Kidney tubule cell (primary cell): ENCODE data around the gene MYZAP.

Experiments
- DNase-seq: peaks from one replicate; pipeline ENCODE4 v3.0.0-alpha.2; 2018; ENCODE audit warnings: low spot score

The MYZAP gene

DNA sequence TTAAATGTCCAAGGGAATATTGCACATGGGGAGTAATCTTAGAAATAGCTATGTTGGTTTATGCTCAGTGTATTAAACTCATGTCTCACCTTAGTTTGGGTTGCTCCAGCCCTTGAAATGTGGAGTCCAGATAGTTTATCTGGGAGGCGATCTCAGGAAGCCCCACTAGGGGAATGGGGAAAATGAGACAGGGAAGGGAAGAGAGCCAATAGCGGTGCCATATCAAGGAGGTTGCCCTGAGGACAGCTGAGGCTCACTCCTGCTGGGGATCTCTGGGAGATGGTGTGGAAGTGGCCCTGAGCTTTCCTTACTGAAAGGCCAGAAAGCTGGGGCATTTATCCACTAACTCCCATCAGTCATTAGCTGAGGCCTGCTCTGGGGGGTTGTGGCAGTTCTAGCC, 71.6 kb downstream of the MYZAP start:
- DNase-seq = no peak

DNA sequence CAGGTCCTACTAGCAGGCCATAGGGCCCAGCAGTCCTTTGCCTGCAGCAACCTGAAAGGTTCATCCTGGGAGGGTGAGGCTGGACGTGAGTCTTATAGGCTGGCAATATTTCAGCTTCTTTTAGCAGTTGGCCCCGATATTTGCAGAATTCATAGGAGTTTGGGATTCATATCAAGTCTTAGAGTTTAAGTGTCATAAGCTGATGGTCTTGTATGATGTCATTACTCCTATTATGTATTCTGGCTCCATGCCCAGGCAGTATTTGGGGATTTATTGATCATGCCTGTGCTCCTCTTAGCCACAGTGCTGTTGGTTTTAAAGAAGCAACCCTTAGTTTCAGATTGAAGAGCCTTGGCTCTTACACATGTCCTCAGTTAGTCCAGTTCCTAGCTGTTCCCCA, 73.5 kb downstream of the MYZAP start:
- no peak for DNase-seq

DNA sequence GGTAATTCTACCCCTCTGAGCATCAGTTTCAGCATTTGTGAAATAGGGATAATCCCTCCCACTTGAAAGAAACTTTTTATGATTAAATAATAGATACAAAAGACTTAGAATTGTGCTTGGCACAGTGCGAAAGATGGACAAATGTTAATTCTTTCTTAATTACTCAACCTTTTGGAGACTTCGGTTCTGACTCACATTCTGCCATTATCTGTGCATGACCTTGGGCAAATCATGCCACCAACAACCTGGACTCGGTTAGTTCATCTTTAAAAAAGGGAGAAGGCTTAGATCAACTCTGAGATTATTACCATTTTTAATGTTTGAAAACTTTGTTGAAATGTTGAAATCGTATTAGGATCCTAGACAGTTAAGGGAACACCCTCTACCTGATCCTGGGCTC, 74.2 kb downstream of the MYZAP start:
- no peak for DNase-seq

DNA sequence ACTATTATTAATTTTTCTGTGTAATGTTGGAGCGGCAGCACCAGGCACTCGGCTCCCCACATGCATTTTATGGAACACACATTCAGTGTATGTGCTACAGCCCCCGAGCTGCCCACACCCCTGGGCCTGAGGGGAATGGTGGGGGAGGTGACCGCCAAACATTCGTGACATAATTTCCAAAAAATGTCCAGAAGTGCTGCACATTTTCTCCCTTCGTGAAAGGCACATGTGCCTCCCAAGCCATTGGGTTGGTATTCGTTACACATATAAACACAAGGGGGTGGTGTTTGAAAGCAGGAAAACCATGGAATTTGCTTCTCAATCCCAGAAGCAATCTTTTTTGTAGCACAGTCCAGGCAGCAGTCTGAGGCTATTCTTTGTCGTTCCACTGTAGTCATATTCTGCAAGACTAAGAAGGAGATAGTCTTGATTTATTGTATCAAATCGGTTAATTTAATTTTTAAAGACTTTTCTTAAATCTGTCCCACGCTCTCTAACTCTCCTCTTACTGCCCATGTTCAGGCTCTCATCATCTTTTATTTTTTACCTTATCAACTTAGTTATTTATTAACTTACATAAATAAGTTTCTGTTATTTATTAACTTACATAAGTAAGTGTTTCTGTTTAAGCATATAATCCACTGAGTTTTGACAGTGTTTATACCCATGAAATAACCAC, 75.6 kb downstream of the MYZAP start:
- peak; percentile 66 for DNase-seq

DNA sequence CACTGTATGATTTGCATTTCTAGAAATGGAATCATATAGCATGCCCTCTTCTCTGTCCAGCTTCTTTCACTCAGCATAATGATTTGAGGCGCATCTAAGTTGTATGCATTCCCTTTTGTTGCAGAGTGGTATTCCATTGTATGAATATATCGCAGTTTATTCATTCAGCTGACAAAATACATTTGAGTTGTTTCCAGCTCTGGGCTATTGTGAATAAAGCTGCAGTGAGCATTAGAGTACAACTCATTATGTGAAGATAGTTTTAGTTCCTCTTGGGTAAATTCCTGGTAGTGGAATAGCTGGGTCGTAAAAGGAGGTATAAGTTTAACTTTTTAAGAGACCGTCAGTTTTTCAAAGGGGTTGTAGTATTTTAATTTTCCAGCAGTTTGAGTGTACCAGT, 76.3 kb downstream of the MYZAP start:
- no peak for DNase-seq

DNA sequence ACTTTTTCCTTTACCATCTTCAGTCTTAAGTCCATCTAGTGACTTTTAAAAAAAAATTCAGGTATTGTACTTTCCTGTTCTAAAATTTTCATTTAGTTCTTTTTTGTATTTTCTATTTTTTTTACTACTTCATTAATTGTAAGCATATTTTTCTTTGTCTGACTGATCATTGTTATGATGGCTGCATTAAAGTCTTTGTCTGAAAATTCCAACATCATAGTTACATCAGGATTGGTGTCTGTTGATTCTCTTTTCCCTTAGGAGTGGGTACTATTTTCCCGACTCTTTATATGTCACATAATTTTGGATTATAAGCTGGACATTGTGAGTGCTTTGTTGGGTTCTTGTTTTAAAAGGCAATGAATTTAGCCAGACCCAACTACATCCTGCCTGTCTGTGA, 79.9 kb downstream of the MYZAP start:
- DNase-seq = no peak

DNA sequence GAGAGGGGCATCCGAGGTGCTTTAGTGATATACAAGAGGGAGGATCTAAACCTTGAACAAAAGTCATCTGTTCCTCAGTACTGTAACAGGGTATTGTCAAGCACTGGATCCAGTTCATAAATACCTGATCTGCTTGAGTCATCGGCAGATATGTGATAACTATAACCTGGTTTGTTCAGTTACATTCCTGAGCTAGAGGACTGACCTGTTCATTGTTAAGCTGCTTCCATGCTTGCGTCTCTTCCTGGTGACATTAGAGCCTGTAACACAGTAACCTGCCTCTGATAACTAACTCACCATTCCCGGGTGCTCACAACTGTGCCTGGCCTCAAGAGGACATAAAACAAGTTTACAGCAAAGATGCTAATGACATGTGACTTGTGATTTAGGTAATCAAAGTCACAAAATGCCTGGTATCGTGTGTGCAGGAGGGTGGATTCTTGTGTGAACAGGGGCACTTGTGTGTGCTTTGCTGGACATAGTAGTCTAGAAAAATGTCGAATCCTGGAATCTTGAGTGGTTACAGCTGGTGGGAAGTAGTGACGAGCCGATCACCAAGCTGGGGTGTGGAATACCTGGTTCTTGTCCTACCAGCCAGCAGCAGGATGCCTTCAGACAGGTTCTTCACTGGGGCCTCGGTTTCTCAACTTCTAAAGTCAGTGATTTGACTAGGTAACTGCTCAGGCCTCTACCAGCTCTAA, 83.9 kb downstream of the MYZAP start:
- DNase-seq = peak; percentile 83

DNA sequence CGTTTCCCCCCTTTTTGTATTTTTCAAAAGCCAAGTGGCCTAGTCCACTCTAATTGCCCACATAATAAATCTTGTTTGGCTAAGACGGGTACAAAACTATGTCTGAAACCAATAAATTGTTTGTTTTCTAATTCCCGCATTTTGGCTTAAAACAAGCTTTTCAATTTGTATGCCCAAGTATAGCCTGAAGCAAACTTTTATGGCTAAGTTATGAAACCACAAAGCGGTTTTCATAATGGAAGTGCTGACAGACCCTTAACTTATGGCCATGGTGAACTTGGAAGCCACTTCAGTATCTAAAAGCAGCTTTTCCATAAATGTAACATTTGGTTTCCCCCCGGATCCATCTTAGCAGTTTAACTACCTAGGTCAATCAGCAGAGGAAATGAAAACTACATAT, 84.9 kb downstream of the MYZAP start:
- no peak for DNase-seq

DNA sequence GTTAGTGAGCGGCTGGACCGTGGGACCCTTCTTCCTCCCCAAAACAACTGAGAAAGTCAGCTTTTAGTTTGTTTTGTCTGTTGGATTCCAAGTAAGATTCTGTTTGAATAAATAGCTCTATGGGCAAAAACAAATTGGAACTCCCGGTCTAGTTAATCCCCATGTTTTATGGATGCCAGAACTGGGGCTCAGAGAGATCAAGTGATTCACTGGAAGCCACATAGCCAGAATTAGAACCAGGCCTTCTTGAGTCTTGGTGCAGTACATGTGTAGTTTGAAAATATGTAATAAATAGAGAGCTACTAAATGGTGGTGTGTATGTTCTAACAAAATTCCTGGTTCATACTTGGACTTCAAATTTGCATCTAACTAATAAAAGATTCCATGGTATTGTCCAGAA, 85.5 kb downstream of the MYZAP start:
- DNase-seq = no peak

DNA sequence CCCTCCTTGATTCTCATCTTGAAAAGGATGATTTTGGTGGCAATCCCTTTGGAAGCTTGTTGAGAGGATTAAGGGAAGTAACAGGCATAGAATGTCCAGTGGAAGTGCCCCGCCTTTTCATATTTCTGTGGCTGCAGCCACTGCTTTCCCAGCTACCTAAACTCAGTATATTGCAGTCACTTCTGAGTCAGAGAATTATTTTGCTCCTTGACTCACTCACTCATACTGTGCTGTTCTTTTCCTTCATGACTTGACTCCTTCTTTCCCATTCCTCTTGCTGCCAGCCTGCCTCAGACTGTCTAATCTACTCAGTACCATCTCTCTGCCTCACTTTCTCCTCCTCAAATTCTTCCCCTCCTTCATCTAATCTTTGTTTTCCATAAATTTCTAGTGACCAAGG, 88.3 kb downstream of the MYZAP start:
- DNase-seq = peak; percentile 76

DNA sequence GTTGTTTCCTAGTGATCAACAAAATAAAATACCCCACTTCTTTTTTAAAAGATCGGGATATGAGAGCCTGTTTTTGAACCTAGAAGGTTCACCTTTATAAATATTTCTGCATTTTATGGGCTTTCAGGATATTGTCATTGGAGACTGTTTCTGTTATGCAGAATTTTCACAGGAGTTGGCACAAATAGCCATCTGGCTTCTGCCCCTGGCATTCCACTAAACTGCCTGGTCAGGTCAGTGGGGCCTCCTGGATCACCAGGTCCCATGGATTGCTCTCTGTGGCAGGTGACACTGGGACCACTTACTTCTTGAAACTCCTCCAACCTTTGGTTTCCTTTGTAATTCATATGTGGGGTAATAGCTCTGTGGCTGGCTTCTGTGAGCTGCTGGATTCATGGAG, 89.3 kb downstream of the MYZAP start:
- no peak for DNase-seq

DNA sequence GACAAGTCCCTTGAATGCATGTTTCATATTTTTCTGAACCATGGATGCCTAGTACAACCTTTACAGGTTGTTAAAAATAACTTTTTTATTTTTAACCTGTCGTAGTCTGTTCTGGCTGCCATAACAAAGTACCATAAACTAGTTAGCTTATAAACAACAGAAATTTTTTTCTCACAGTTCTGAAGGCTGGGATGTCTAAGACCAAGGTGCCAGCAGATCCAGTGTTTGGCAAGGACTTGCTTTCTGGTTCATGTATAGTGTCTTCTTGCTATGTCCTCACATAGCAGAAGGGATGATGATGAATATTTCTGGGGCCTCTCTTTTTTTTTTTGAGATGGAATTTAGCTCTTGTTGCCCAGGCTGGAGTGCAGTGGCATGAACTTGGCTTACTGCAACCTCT, 91.8 kb downstream of the MYZAP start:
- no peak for DNase-seq

DNA sequence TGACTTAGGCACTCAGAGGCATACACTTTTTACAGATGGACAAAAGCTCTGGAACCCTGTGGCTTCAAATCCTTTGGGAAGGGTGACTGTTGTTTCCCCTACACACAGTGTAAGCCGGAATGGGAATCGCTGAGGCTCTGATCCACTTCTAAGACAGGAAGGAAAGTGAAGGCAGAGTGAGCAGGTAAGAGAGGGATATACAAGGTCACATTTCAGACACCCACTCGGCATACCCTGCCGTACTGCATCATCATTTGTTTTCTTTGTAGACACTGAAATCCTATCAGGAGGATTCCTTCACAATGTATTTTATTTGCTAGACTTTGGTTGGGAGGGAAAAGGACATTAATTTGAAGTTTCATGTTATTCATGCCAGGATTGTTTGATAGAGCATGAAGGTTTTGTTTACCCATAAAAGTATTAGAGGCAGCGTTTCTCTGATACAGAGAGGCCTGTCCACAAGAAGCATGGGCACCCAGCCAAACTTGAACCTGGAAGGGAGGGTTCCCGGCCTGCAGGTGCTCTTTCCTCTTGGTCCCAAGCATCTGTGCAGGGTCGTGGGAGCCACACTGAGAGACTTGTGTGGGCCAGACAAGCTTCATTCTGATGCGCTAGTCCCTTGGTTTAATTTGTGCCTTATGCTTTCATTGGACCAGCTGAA, 92.9 kb downstream of the MYZAP start:
- DNase-seq = no peak

DNA sequence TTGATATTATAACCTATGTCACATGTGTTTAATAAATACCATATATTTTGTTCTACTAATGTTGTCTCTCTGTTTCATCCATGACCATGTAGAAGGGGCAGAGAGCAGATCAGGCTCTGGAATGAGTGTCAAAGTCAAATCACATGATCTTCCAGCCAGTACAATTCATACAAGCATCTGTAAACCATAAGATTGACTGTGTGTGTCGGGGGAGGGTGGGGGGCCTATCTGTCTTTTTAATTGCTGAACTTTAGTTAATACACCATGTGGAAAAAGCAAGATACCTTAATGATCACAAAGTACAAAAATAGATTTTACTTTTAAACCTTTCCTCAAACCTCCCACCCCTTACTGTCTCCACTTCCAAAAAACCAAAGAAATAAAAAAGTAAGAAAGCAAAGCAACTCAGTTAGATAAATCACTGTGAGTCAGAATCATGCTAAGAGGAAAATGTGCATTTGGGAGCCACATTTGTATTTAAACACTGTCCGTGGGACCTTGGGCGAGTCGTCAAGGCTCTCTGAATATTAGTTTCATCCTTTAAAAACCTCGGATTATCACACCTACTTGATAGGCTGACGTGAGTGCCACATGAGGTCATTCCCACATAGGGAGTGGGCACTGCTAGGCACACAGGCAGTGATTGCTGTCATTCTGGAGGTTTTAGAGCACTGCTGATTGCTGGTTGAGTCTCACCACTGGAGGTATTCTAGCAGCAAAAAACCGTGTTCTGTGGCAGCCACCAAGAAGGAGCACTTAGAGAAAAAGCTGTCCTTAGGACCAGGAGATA, 93.8 kb downstream of the MYZAP start:
- DNase-seq = no peak

DNA sequence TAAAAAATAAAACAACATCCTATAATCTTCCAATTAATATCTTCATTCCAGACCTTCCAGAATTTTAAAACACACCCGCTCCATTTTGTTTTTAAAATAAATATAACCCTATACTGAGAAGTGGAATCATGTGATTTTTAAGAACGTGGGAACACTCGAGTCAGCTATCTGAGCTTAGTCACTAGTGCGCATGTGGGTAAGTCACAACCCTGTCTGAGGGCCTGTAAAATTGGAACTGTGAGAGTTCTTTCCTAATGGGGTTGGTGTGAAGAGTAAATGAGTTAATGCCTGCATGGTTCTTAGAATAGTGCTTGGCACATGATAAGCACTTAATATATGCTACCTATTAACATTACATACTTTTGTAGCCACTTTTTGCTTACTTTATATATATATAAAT, 95.0 kb downstream of the MYZAP start:
- no peak for DNase-seq

DNA sequence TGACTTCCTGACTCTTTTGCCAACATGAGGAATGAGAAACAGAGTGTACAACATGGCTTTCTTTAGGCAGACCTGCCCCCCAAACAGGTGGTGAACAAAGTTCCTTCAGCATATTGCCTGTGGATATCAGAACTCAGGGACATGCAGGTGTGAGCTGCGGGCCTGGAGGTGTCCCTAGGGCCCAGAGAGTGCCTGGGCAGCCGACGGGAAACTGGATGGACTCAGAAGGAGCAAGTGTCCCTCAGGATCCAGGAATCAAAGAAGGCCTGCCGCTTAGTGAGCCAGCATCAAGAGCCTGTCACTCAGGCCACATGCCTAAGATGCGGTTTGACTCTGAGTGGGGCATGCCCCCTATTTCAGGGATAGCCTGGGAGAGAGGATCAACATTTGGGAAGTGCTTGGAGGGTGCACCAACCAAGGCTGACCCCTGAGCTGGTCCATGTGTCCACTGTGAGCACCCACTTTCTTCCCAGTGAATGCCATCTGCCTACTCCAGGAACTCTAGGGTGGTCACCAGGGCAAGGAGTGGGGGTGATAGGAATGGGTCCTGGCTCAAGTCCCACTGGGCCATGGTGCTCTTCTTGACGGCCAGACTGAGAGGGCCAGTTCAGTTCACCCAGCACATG, 98.8 kb downstream of the MYZAP start:
- DNase-seq = no peak

DNA sequence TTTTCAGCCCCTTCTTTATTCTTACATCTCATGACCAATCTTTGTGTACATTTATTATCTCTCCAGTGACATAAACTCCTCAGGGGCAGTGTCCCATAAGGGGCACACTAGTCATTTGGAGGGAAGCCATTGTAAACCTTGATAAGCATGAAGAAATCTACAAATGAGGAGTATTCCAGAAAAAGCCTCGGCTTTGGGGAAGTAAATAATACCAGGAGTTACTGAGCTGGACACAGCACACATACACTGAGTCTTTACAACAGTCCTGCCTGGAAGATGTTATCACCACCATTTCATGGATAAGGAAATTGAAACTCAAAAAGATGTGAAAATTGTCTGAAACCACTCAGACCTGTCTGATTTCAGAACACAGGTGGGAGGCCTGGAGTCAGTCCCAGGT, 99.4 kb downstream of the MYZAP start:
- DNase-seq = no peak

DNA sequence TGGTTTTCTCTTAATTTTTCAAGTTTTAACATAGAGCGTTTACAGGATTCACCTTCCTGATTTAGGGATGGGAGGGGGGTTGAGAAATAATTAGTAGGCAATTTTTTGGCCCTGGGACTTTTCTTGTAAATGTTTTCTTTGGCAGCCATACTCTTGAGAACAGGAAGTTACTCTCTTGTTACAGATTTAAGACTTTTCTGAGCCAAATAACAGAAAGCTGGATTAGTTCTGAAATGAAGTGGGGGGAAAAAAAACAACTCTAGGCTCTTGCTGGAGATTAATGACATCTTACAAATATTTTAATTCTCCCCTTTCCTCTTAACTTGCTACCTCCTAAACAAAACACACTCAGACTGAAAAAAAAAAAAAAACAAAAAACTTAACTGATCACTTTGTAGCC, 101.0 kb downstream of the MYZAP start:
- no peak for DNase-seq

DNA sequence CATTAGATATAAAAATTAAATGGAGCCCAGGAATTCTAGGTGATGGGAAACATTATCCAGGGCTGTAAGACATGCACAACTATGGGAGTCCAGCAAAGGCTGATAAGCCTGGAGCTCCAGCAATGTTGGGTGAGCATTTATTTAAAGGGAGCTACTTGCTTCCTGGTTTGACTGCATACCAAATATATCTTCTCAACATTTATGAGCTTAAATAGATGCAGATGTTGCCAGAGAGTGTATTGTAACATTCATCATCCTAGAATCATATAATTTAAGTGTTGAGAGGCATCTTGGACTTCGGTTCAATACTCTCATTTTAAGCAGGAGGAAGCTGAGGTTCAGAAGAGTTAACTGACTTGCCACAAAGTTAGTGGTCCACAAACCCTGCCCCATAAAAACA, 102.6 kb downstream of the MYZAP start:
- DNase-seq = no peak

DNA sequence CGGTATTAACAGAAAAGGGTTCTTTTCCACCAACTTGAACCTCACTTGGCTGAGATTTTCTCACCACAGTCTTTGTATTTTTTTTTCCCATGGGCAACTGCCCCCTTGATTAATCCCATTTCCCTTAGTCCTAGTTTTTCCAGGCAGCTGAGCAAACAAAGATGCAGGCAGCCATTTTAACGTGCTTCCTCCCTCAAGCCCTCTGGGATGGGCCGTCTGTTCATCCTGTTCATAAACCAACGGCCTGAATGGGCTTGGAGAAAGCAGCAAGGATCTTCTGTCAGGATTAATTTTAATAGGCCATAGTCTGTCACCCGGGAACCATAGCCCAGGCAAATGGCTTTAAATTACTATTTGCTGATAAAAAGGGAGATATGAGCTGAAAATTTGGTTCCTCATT, 104.4 kb downstream of the MYZAP start:
- DNase-seq = no peak

DNA sequence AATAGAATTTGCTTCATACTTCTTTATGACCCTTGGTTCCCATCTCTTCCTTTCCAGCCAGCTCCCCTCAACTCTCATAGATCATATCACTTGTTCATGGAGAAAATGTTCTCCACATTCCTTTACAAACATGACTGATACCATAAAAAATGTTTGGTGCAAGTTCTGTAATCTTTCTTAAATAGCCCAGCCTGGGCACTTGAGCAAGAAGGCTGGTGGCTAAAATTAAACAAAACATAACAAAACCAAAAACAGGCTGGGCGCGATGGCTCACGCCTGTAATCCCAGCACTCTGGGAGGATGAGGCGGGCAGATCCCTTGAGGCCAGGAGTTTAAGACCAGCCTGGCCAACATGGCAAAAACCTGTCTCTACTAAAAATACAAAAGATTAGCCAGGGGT, 105.9 kb downstream of the MYZAP start:
- DNase-seq = no peak

DNA sequence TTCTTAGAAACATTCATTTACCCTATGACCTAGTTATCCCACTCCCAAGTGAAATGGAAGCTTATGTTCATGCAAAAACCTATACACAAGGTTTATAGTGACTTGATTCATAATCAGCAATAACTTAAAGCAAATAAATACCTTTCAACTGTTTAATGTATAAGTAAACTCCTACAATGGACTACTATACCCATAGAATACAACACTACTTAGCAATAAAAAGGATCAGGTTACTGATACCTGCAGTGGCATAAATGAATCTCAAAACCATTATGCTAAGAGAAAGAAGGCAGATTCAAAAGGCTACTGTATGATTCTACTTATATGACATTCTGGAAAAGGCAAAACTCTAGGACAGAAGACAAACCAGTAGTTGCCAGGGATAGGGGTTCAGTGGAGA, 106.5 kb downstream of the MYZAP start:
- DNase-seq = no peak
